GM12878 (cell line): ENCODE measurements around the gene ATP13A1. TPM values are rescaled to one million over a fixed set of nuclear protein-coding genes. Genes with fewer than 3 reads are reported as not detected.

Experiments used
- ATAC-seq: fragments of 200-7000 bp; cut with Tn5 transposase; 3 replicates; pipeline ENCODE4 v1.9.1; 2020; ENCODE audit warnings: mild to moderate bottlenecking, moderate library complexity
- BruUV-seq: library from RNA; stranded (reverse); fragments of 400-500 nt; replicated peaks from 2 replicates; lab custom pipeline; 2021; lab: Mats Ljungman, UMichigan
- CTCF ChIA-PET: fragments of 300-600 bp; sonication (Branson Sonifier 250); formaldehyde crosslinking; extraction: SDS; loops from one replicate; lab custom pipeline; 2021; ENCODE audit warnings: inconsistent platforms; lab: Yijun Ruan, JAX
- POLR2A ChIA-PET: fragments of 350-600 bp; formaldehyde crosslinking; extraction: SDS; loops from one replicate; lab custom pipeline; 2021; ENCODE audit warnings: inconsistent platforms; lab: Charles Lee
- RAD21 ChIA-PET: fragments of 300-600 bp; sonication (Branson Sonifier 250); formaldehyde crosslinking; loops from one replicate; lab custom pipeline; 2023; ENCODE audit warnings: antibody characterized with exemption; ENCODE audit not compliant: unreplicated experiment; lab: Charles Lee
- SMC1A ChIA-PET: fragments of 300-600 bp; sonication (Branson Sonifier 250); formaldehyde crosslinking; loops from one replicate; lab custom pipeline; 2023; ENCODE audit not compliant: unreplicated experiment, uncharacterized antibody; lab: Charles Lee
- DNase-seq: peaks from one replicate; pipeline ENCODE4 v3.0.0-alpha.2; 2011; ENCODE audit warnings: low read depth, low spot score
- FAIRE-seq: peaks from 3 replicates; lab custom pipeline; 2011; peaks lifted over from hg19 to GRCh38; lab: Jason Lieb, UNC
- H2AFZ ChIP-seq: 2 replicates; pipeline ENCODE4 v1.6.0; 2011; ENCODE audit warnings: low read depth, low read length, control low read depth; ENCODE audit not compliant: control insufficient read depth
- H3K27ac ChIP-seq: 2 replicates; pipeline ENCODE4 v1.5.1; 2011; ENCODE audit warnings: control low read depth; ENCODE audit not compliant: control insufficient read depth, insufficient read depth
- H3K27me3 ChIP-seq, 2 experiments: replicated peaks in 1 of 2; 2 replicates each; pipeline versions ENCODE4 v1.6.0 to v1.6.1; 2011; ENCODE audit warnings: low read length in 1 of 2; ENCODE audit not compliant: control insufficient read depth in 2 of 2, insufficient read depth in 2 of 2
- H3K36me3 ChIP-seq, 2 experiments: 2 replicates each; pipeline ENCODE4 v1.5.1; 2011; ENCODE audit warnings: low read length in 1 of 2; ENCODE audit not compliant: control insufficient read depth in 2 of 2, insufficient read depth in 2 of 2
- H3K4me1 ChIP-seq: 2 replicates; pipeline ENCODE4 v1.6.1; 2011; ENCODE audit warnings: mild to moderate bottlenecking, low read length, moderate library complexity, mixed read lengths; ENCODE audit not compliant: control insufficient read depth, insufficient read depth
- H3K4me2 ChIP-seq: 2 replicates; pipeline ENCODE4 v1.6.0; 2011; ENCODE audit warnings: control low read depth; ENCODE audit not compliant: control insufficient read depth, insufficient read depth
- H3K4me3 ChIP-seq: fragments of 200-600 bp; sonication (generic); 2 replicates; pipeline ENCODE4 v1.5.1; 2016
- H3K79me2 ChIP-seq: 2 replicates; pipeline ENCODE4 v1.6.0; 2011; ENCODE audit warnings: low read length; ENCODE audit not compliant: control insufficient read depth, insufficient read depth
- H3K9ac ChIP-seq: 2 replicates; pipeline ENCODE4 v1.8.0; 2011; ENCODE audit warnings: low read length, control low read depth, mixed read lengths; ENCODE audit not compliant: control insufficient read depth, insufficient read depth
- H3K9me3 ChIP-seq: replicated peaks from 3 replicates; pipeline ENCODE4 v1.5.1; 2011; ENCODE audit warnings: mild to moderate bottlenecking, low read length; ENCODE audit not compliant: control insufficient read depth, insufficient read depth
- H4K20me1 ChIP-seq: 2 replicates; pipeline ENCODE4 v1.6.0; 2011; ENCODE audit not compliant: control insufficient read depth, insufficient read depth
- ASH2L ChIP-seq: fragments of 300-600, 200-600 bp; sonication (generic); IDR thresholded peaks from 2 replicates; pipeline ENCODE4 v1.6.1; 2017; ENCODE audit warnings: low read depth, mild to moderate bottlenecking, borderline replicate concordance
- EZH2 ChIP-seq: IDR thresholded peaks from 2 replicates; pipeline ENCODE4 v1.6.1; 2012; ENCODE audit warnings: low read depth, mild to moderate bottlenecking, control low read depth, inconsistent platforms, low read length, borderline replicate concordance; ENCODE audit not compliant: control insufficient read depth
- POLR2A ChIP-seq: IDR thresholded peaks from 2 replicates; pipeline ENCODE4 v1.6.1; 2011; ENCODE audit warnings: low read depth, mild to moderate bottlenecking, low read length
- SPI1 ChIP-seq: IDR thresholded peaks from 2 replicates; pipeline ENCODE4 v1.6.1; 2011; ENCODE audit warnings: low read depth, mild to moderate bottlenecking, low read length, moderate library complexity, borderline replicate concordance; ENCODE audit not compliant: insufficient read depth
- SREBF1 ChIP-seq: IDR thresholded peaks from 2 replicates; pipeline ENCODE4 v1.6.1; 2012; ENCODE audit warnings: mild to moderate bottlenecking, low read length
- WGBS: methylation state at CpG from one replicate; pipeline ENCODE4 v1.1.6; 2016; ENCODE audit warnings: low lambda C conversion rate; ENCODE audit not compliant: insufficient replicate concordance, insufficient coverage; ENCODE audit errors: missing lambda C conversion rate; 5-methylcytosine and 5-hydroxymethylcytosine counted together
- in situ Hi-C: fragments of 300-500 bp; cut with MboI; formaldehyde crosslinking; loops from 9 replicates; pipeline ENCODE4 v1.14.3; 2018; ENCODE audit warnings: mixed read lengths
- intact Hi-C: fragments of 100-400 bp; cut with micrococcal nuclease; formaldehyde crosslinking; loops from one replicate; pipeline ENCODE4 v1.14.2; 2022; ENCODE audit not compliant: unreplicated experiment
- polyA plus RNA-seq, 11 experiments: library from polyadenylated mRNA; depleted of rRNA in 4 of 11; unstranded in 6 of 11; stranded (reverse) in 5 of 11; fragments of >200 nt; fragmentation: Nextera tagmentation in 4 of 11; fragmentation: Illumina TruSeq in 1 of 11; extraction: Ambion mirVana in 4 of 11; extraction: Trizol in 1 of 11; gene quantifications; 1 replicate in 1 of 11; 2 replicates in 10 of 11; pipeline versions ENCODE4 v1.2.1 to v1.2.3, GENCODE V29; 2011 to 2016; ENCODE audit warnings: inconsistent platforms in 2 of 11, missing spikeins in 2 of 11, low read depth in 1 of 11
- total RNA-seq, 4 experiments: library from RNA; depleted of rRNA in 3 of 4; stranded (reverse); fragments of >200 nt in 3 of 4; fragmentation: Illumina TruSeq in 1 of 4; extraction: Trizol in 1 of 4; gene quantifications; 2 replicates each; pipeline versions ENCODE4 v1.2.1 to v1.2.3, GENCODE V29; 2013 to 2021

ATP13A1 gene
- total and polyA plus RNA-seq, 10 of the 15 experiments (the other 5 are each of a cell fraction or from before 2014, with no cell fraction given): 0.37 to 91.0 (median 29.8) TPM

DNA sequence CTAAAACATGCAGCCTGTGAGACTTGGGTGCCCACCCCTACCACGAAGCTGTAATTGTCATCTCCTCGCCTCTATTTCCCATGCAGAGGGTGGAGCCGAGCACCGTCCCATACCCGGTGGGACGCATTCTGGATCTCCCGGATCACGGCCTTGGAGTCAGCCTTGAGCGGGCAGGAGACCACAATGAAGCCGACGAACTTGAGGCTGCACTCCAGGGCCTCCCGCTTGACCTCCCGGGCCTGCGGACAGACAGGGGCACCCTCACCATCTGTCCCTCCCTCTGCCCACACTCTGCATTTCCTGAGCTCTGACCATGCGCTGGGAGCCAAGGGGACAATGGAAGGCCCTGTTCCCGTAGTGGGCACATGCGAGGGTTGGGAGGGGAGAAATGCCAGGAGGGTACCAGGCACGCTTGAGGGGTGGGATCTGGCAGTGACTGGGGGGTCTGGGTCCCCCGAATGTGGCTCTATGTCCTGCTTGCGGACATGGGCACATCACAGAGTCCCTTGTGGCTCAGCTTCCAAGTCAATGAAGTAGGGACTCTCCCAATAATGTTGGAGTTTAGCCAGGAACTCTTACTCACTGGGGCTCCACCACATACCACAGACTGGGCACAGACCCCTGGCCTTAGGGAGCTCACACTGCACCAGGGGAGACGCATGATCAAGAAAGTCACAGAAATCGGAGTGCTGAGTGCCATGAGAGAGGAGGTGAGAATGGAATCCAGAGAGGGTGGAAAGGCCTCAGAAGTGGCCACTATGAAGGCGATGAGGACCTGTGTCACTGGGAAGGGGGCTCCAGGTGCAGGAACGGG, 10.8 kb downstream of the ATP13A1 start (continued):
- TF ChIP-seq ASH2L: no peak

DNA sequence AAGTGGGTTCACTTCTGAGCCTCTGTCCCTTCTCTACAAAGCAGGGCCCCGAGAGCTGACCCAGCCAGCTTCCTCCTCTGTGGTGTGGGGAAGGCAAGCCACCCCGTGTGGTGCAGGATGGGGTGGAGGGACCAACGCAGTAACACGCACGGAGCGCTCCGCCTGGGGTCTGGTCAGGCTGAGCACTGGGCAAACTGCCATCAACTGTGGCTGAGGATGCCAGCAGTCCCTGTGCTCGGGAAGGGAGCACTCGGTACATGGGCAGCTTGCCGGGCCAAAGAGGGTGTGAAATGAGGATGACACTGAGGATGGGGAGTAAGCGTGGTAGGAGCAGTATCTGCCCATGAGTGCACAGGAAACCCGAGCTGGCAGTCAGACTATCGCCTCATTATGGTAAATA, 12.4 kb downstream of the ATP13A1 start:
- POLR2A ChIA-PET: interaction anchor here (0.6 kb wide), 1 partner anchor 259 kb away, joined by 5 read pairs; no protein-coding TSS in a partner anchor
- FAIRE-seq (no peak), ATAC-seq (no peak), DNase-seq (no peak)
- Histone ChIP-seq H3K9me3 (no peaks in the 10 kb centered on the region), H3K4me2 (no peak overlapping the region), H3K79me2 (no peaks in the 10 kb centered on the region), H3K4me3 (no peak overlapping the region), H3K36me3 (peaks cover 34 to 76% of the 10 kb centered on the region in 2 experiments), H3K27ac (no peak overlapping the region), H3K4me1 (no peaks in the 10 kb centered on the region), H3K9ac (no peak overlapping the region), H3K27me3 (no peaks in the 10 kb centered on the region), H2AFZ (no peak overlapping the region), H4K20me1 (no peaks in the 10 kb centered on the region)
- in situ Hi-C loops (no loop called here), intact Hi-C loops (no loop called here)
- SMC1A ChIA-PET: no interaction called here
- CTCF ChIA-PET: interaction anchor here (0.8 kb wide), 1 partner anchor 97 kb away, joined by 3 read pairs; no protein-coding TSS in a partner anchor
- WGBS: 89% methylated on average over 13 of the region's 13 CpGs
- RAD21 ChIA-PET: no interaction called here
- BruUV-seq: no TSS peak
- TF ChIP-seq SREBF1 (no peak), POLR2A (peak; percentile 36; the same call in 1 of the 2 replicates)

DNA sequence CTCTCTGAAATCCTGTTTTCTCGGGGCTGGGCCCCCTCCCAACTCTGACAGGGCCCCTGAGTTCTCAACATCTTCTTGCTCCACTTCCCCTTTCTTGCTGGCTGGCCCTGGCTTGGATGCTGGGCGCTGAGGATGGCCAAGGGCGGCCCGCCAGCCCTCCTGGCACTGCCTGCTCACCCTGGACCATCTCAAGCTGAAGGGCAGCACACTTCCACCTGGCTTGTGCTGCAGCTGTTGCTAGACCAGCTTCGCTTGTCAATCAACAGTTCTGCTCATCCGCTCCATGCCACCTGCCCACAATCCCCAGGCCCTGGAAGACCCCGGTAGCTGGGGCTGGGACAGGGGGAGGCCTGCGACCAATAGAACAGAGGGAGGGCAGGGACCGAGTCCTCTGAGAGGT, 13.1 kb downstream of the ATP13A1 start:
- ATAC-seq (no peak), DNase-seq (no peak), FAIRE-seq (no peak)
- no peaks in the 10 kb centered on the region for H3K27me3 ChIP-seq
- WGBS: 100% methylated on average over 9 of the region's 9 CpGs
- in situ Hi-C loops: no loop called here
- no peaks in the 10 kb centered on the region for H4K20me1 ChIP-seq
- no peaks in the 10 kb centered on the region for H3K4me1 ChIP-seq
- BruUV-seq: no TSS peak
- no peaks in the 10 kb centered on the region for H3K79me2 ChIP-seq
- no peak overlapping the region for H3K4me2 ChIP-seq
- H3K9me3 ChIP-seq: no peaks in the 10 kb centered on the region
- TF ChIP-seq EZH2 (no peak), SPI1 (0 out of 2 replicates have a peak, but pooled peaks have one; percentile 22)
- H2AFZ ChIP-seq: no peak overlapping the region
- ChIA-PET SMC1A (no interaction called here), RAD21 (no interaction called here), CTCF (no interaction called here), POLR2A (no interaction called here)
- H3K27ac ChIP-seq: no peak overlapping the region
- H3K9ac ChIP-seq: no peak overlapping the region
- H3K36me3 ChIP-seq: peaks cover 34 to 77% of the 10 kb centered on the region in 2 experiments
- intact Hi-C loops: no loop called here
- no peak overlapping the region for H3K4me3 ChIP-seq
